ENCODE results near the gene SPDYE1. TPM values are rescaled to one million over a fixed set of nuclear protein-coding genes. Genes with fewer than 3 reads are reported as not detected.
"Not testable (repeated sequence)": the region's sequence is repeated elsewhere in the genome, so short reads cannot be mapped to it uniquely, and the experiment has no call there.

The SPDYE1 gene
- 2.1 TPM for polyA plus RNA-seq (ENCODE audit: insufficient read length)
- long read RNA-seq, donor 1, partial matches to known transcripts, result 5 of 5 reads
- long read RNA-seq, donor 1, other reads (novel, unspliced or antisense), result 0 of 5 reads
- long read RNA-seq, donor 2, result 0 reads
- long read RNA-seq, donor 3, result 0 reads
- long read RNA-seq, donor 4, result 0 reads
- long read RNA-seq, donor 5, result 0 reads
- long read RNA-seq, donor 6, result 0 reads
- long read RNA-seq, donor 7, partial matches to known transcripts, result 6 of 6 reads
- long read RNA-seq, donor 7, other reads (novel, unspliced or antisense), result 0 of 6 reads
- long read RNA-seq, donor 8, result 0 reads

DNA sequence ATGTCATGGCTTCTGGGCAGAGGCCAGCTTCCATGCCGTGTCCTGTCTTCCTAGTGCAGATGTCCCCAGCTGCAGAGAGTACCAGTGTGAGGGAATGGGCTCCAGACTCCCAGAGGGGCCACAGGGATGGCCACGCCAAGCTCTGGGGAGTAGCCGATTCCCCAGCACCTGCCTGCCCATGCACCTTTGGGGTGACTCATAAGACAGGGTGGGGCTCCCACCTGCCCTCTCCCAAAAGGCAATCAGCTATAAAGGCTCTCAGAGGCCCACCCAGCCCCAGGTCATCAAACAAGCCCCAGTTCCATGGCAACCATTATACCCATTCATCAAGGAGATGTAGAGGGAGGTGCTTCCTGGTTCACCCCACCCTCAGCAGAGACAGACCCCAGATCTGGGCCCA is at the start of gene SPDYE1:
SPDYE1 (plus strand) TSS at position 366 of the 400 bp plus-strand sequence. CDS start 2,053 bp downstream, outside the sequence.
- not testable (repeated sequence) for DNase-seq

DNA sequence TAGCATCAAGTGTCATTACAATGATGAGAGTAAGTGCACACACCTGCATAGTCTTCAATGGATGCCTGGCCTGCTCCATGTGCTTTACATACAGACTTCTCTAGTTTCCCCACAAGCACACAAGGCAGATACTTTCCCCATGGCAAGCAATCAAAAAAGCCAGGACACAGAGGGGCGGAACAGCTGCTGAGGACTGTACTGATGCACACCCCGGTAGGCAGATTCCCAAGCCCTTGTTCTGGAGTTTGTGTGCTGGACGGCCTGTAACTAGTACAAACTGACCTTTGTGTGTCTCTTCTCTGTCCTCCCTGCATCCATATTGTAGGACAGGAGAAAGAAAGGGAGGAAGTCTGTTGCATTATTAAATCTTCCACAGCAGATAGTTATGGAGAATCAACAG is 45.7 kb upstream of the SPDYE1 start:
- DNase-seq, result no peak

DNA sequence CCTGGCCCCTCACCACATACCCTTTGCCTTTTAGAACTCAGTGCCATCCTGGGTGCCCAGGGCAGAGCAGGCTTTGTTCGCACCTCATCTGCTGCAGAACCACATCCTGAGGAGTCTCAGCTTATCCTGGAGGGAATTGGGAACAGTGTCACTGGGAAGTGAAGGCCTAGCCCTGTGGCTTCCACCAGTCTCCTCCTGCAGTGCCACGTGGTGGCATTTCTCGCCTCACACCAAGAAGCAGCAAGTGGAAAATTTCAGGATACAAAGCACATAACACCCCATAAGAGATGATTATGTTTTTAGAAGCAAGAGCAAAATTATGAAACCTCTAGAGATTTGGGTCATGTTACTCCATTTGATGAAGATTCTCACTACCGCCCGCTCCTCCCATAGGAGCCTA is 44.6 kb upstream of the SPDYE1 start:
- no peak for DNase-seq

- DNase-seq, result peak; percentile 13
Measured at GRCh38 chr7:43954524-43955228, 43.0 kb upstream of the SPDYE1 start.

DNA sequence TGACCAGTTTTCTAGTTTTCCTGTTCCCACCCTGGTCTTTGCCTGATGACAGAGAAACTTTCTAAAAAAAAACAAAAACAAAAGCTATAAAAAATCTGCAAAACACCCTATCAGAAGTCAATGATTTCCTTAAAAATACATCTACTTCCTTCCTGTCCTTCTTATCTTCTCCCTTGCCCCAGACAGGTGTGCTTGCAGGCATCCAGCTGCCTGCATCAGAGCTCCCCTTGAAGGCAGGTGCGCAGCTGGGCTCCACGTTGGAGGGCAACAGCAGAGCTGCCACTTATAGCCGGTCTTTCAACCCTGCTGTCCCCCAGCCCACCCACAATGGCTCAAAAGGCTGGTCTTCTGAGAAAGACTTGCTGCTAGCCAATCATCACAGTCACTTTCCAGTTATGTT is 41.7 kb upstream of the SPDYE1 start:
- DNase-seq, result no peak

DNA sequence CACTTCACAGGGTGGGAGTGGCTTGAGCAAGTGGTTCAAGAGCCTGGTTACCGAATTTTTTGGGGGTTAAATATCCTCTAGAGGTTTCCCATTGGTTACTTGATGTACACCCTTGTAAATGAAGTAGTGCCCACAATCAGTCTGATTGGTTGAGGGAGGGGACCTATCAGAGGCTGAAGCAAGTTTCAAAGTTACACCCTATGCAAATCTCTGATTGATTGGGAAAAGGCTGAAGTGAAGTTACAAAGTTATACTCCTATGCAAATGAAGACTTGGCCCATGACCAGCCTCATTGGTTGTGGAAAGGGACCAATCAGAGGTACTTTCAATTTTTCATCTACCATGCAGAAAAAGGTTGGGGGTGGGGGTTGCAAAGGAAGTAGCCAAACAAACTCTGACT is 36.8 kb upstream of the SPDYE1 start:
- no peak for DNase-seq

DNA sequence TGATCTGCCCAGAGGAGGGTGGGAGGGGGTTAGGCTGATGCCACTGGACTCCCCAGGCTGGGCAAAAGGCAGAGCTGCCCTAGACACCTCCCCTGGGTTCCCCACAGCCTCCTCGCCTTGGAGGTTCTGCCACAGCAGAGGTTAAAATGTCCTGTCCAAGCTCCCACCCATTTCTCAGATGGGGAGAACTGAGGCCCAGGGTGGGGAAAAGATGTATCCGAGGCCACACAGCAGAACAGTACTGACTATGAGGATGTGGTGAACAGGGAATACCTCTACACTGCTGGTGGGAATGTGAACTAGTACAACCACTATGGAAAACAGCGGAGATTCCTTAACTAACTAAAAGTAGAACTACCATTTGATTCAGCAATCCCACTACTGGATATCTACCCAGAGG is 31.3 kb upstream of the SPDYE1 start:
- DNase-seq, result not testable (repeated sequence)

GRCh38 chr7:43968172-43969040 is 29.3 kb upstream of the SPDYE1 start:
- not testable (repeated sequence) for DNase-seq

- DNase-seq, result not testable (repeated sequence)
Measured at GRCh38 chr7:43969586-43969985, 28.1 kb upstream of the SPDYE1 start.

GRCh38 chr7:43970698-43971097 is 27.0 kb upstream of the SPDYE1 start:
- DNase-seq, result not testable (repeated sequence)

DNA sequence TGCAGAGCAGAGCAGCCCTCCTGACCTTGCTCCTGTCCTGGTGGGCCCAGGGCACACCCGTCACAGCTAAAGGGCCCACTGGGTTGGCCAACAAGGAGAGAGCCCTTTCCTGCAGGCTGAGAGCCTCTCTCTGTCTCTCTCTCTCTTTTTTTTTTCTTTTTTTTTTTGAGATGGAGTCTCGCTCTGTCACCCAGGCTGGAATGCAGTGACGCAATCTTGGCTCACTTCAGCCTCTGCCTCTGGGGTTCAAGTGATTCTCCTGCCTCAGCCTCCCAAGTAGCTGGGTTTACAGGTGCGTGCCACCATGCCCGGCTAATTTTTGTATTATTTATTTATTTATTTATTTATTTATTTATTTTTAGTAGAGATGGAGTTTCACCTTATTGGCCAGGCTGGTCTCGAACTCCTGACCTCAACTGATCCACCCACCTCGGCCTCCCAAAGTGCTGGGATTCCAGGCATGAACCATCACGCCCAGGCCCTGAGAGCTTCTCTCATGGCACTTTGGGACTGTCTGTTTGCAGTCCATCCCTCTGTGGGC is 23.6 kb upstream of the SPDYE1 start:
- not testable (repeated sequence) for DNase-seq

DNA sequence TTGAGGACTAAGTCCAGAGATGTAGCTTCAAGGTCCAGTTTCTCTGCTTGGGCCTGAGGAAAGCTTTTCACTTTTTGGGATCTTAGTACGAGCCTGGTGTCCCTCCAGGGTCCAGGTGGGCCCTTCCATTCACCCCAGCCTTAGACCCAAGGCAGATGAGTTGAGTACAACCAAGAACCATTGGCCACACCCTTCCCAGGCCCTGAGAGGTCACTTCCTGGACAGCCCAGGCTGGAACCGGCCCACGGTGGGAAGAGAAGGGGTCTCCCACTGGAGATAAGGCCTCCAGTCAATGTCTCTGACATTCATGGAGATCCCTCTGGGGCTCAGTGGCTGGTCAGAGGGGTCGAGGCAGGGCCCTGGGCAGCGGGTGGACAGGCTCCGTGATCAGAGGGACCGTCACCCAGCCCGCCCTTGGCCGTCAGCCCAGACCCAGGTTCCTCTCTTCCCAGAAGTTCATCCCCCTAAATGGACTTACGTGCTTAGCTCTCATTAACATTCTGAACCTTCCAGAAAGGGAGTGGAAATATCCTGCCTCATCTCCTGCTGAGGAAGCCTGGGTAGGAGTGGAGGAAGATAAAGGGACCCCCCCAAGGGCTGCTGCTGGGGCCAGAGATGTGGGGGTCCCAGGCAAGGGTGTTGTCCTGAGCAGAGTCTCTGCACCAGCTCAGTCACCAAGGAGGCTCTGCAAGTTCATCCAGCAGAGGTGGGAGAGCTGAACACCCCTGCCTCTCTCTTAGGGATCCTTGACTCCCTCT is 22.8 kb upstream of the SPDYE1 start:
- DNase-seq, result not testable (repeated sequence)

- no peak for DNase-seq
Measured at GRCh38 chr7:43977525-43977924, 20.2 kb upstream of the SPDYE1 start.

DNA sequence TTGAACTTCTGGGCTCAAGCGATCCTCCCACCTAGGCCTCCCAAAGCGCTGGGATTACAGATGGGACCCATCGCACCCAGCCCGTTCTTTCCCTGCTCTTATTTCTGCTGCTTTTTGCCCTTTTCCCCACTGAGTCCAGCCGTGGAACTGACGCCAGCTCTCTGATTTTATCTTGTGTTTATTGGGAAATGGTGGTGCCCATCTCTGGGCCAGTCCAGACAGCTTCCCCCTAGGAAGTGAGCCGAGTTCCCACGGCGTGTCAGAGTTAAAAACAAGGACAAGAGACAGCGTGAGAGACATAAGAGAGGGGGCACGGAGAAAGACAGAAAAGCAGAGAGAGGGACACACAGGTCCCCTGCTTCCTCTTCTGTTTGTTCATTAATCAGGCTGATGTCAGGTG is 19.6 kb upstream of the SPDYE1 start:
- DNase-seq, result not testable (repeated sequence)

DNA sequence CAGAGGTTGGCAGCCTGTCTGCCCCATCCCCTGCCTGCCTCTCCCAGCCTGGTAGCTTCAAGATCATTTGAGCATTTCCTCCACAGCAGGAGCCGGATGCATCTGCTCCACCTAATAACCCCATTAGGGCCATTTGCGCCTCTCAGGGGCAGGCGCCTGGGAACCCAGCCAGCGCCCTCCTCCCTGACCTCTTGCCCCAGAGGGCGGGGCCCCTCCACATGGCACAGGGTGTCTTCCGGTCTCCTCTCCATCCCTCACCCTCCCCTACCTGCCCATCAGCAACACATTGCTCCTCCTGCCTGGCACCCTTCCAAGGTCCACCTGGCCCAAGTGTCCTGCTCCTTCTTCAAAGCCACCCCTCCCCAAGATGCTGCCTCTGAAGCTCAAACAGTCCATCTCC is 14.8 kb upstream of the SPDYE1 start:
- DNase-seq, result not testable (repeated sequence)

DNA sequence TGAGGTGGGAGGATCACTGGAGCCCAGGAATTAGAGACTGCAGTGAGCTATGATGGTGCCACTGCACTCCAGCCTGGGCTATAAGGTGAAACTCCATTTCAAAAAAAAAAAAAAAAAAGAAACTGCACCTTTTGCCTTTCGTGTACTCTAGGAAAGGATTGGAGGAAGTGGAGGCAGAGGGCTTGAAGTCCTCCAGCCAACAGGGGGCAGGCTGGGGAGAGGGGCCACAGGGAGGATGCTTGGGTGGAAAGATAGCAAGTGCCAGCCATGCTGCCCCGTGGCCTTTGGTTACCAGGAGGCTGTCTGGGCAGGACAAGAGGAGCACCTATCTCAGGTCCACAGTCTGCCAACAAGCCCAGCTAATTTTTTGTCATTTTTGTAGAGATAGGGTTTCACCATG is 14.0 kb upstream of the SPDYE1 start:
- DNase-seq, result not testable (repeated sequence)

GRCh38 chr7:43985904-43986864 is 11.5 kb upstream of the SPDYE1 start:
- not testable (repeated sequence) for DNase-seq

GRCh38 chr7:43987476-43987875 is 10.2 kb upstream of the SPDYE1 start:
- not testable (repeated sequence) for DNase-seq

- not testable (repeated sequence) for DNase-seq
Measured at GRCh38 chr7:43990011-43990585, 7.6 kb upstream of the SPDYE1 start.

DNA sequence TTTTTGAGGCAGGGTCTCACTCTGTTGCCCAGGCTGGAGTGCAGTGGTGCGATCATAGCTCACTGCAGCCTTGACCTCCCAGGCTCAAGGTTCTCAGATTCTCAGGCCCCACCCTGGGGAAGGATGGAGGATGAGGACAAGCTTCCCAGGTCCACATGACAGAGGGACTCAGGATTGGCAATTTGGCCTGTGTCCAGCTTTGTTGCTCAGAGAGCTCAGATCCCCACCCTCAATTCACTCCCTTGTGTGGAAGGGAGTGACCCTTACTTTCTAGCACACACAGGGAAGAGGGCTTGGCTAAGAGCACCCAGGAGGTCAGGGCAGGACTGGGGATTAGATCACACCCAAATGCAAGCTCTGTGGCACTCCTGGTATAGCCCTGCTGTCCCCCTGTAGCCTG is 6.9 kb upstream of the SPDYE1 start:
- DNase-seq, result not testable (repeated sequence)
